GM19238 (cell line): Measurements from ENCODE around the gene SMLR1.

Experiments
- DNase-seq: peaks from one replicate; pipeline ENCODE4 v3.0.0; 2011; ENCODE audit warnings: low spot score; ENCODE audit not compliant: insufficient read length

Gene SMLR1

GRCh38 chr6:130824978-130825694 lies 2.1 kb upstream of the SMLR1 start:
- no peak for DNase-seq

- no peak for DNase-seq
Measured at GRCh38 chr6:130825772-130826441, 1.3 kb upstream of the SMLR1 start.

- DNase-seq: no peak
Measured at GRCh38 chr6:130826442-130827246, 562 bp upstream of the SMLR1 start.

GRCh38 chr6:130829333-130829910 lies 2.2 kb downstream of the SMLR1 start:
- DNase-seq: no peak

GRCh38 chr6:130831607-130832006 lies 4.4 kb downstream of the SMLR1 start:
- no peak for DNase-seq

- DNase-seq: no peak
Measured at GRCh38 chr6:130833569-130833968, 6.4 kb downstream of the SMLR1 start.

GRCh38 chr6:130834482-130835251 lies 7.5 kb downstream of the SMLR1 start:
- no peak for DNase-seq

- DNase-seq: no peak
Measured at GRCh38 chr6:130836055-130836640, 8.9 kb downstream of the SMLR1 start.

GRCh38 chr6:130837067-130837466 lies 9.9 kb downstream of the SMLR1 start:
- DNase-seq: no peak

GRCh38 chr6:130838250-130838860 lies 11.1 kb downstream of the SMLR1 start:
- DNase-seq: no peak

- DNase-seq: no peak
Measured at GRCh38 chr6:130838951-130839350, 11.7 kb downstream of the SMLR1 start.

- no peak for DNase-seq
Measured at GRCh38 chr6:130839379-130839778, 12.2 kb downstream of the SMLR1 start.

GRCh38 chr6:130840050-130840449 lies 12.8 kb downstream of the SMLR1 start:
- no peak for DNase-seq

GRCh38 chr6:130841128-130841728 lies 14.0 kb downstream of the SMLR1 start:
- no peak for DNase-seq

GRCh38 chr6:130843575-130844320 lies 16.5 kb downstream of the SMLR1 start:
- no peak for DNase-seq

- no peak for DNase-seq
Measured at GRCh38 chr6:130846501-130846900, 19.3 kb downstream of the SMLR1 start.

- no peak for DNase-seq
Measured at GRCh38 chr6:130847001-130847910, 20.1 kb downstream of the SMLR1 start.

GRCh38 chr6:130848945-130849344 lies 21.7 kb downstream of the SMLR1 start:
- no peak for DNase-seq
